ENCODE measurements around the gene KRTAP5-11. TPM values are rescaled to one million over a fixed set of nuclear protein-coding genes. Genes with fewer than 3 reads are reported as not detected.
"Not testable (repeated sequence)": the region's sequence is repeated elsewhere in the genome, so short reads cannot be mapped to it uniquely, and the experiment has no call there.

KRTAP5-11 gene, protein sequence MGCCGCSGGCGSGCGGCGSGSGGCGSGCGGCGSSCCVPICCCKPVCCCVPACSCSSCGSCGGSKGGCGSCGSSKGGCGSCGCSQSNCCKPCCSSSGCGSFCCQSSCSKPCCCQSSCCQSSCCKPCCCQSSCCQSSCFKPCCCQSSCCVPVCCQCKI
- total RNA-seq = not detected in 2 replicates

DNA sequence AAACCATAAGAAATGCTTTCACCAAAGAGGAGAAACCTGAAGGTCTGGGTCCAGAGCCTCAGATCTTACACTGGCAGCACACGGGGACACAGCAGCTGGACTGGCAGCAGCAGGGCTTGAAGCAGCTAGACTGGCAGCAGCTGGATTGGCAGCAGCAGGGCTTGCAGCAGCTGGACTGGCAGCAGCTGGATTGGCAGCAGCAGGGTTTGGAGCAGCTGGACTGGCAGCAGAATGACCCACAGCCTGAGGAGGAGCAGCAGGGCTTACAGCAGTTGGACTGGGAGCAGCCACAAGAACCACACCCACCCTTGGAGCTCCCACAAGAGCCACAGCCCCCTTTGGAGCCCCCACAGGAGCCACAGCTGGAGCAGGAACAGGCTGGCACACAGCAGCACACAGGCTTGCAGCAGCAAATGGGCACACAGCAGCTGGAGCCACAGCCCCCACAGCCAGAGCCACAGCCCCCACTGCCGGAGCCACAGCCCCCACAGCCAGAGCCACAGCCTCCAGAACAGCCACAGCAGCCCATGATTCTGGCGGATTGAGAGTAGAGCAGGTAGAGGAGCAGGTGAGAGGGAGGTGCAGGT, at the start of gene KRTAP5-11:
TSS of gene KRTAP5-11 (minus strand) at position 567 of the 587 bp plus-strand sequence. CDS start at position 529, 38 bp downstream.
- intact Hi-C loops (cut with micrococcal nuclease) = no loop called here

DNA sequence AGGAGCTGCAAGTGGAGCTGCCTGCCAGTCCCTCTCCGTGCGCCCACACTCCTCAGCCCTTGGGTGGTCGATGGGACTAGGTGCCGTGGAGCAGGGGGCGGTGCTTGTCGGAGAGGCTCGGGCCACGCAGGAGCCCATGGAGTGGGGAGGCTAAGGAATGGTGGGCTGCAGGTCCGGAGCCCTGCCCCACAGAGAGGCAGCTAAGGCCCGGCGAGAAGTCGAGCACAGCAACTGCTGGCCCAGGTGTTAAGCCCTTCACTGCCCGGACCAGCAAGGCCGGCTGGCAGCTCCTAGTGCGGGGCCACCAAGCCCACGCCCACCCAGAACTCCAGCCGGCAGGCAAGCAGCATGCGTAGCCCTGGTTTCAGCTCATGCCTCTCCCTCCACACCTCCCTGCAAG, 48.9 kb upstream of the KRTAP5-11 start:
- intact Hi-C loops (cut with micrococcal nuclease) = not testable (repeated sequence)

DNA sequence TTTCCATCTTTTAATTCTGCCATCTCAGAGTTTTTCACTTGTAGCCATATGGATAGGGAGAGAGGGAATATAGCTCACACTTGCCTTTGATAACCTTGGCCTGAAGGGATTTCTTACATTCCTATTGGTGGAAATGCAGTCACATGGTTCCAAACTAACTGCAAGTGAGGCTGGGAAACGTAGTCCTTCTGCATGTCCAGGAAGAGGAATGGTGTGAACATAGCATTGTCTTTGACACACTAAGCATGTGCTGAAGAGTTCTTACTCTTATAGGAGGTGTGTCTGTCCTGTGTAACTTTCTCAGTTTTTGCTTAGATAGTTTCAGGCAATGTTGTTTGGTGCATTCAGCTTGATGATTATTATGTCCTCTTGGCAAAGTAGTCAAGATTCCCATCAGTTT, 47.4 kb upstream of the KRTAP5-11 start:
- intact Hi-C loops (cut with micrococcal nuclease) = not testable (repeated sequence)

DNA sequence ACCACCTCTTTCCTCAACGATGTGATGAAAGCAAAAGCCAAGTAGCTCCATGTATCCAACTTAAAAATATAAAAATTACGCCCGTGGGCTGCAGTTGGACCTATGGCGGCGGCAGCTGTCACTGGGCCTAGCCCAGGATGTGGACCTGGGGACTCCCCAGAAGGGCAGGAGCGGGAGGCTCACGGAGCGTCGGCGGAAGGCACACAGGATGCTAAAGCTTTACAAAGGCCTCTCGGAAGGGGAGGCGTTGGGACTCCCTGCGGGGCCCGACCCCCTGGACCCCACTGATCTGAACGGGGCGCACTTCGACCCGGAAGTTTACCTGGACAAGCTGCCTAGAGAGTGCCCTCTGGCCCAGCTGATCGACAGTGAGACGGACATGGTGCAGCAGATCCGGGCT, 46.3 kb upstream of the KRTAP5-11 start:
- intact Hi-C loops (cut with micrococcal nuclease) = not testable (repeated sequence)

DNA sequence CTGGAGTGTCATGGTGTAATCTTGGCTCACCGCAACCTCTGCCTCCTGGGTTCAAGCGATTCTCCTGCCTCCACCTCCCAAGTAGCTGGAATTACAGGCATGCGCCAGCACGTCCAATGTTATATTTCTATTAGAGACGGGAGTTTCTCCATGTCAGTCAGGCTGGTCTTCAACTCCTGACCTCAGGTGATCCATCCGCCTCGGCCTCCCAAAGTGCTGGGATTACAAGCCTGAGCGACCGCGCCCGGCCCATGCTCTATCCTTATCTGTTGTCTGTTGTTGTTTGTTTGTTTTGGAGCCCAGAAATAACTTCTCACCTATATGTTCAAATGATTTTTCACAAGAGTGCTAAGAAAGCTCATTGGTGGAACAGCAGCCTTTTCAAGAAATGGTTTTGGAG, 40.6 kb upstream of the KRTAP5-11 start:
- intact Hi-C loops (cut with micrococcal nuclease) = not testable (repeated sequence)

DNA sequence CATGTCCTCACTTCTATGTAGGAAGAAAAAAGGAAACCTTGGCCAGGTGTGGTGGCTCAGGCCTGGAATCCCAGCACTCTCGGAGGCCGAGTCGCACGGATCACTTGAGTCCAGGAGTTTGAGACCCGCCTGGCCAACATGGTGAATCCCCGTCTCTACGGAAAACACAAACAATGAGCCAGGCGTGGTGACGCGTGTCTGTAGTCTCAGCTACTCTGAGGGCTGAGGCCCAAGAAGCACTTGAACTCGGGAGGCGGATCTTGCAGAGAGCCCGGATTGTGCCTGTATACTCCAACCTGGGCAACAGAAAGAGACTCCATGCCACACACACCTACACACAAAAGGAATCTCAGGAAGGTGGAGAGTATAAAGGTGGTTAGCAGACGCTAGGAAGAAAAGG, 39.9 kb upstream of the KRTAP5-11 start:
- intact Hi-C loops (cut with micrococcal nuclease) = not testable (repeated sequence)

DNA sequence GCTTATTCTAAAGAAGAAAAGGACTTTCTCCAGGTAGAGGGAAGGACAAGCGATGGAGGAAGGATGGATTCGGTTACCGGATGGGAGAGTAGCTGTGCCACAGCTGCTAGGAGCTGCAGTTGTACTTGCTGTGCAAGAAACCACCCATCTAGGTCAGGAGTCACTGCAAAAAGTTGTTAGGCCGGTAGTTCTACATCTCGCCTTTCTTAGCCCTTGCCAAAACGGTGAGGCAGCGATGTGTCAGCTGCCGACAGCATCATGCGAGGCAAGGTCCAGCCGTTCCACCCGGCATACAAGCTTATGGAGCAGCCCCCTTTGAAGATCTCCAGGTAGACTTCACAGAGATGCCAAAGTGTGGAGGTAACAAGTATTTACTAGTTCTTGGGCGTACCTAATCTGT, 32.3 kb upstream of the KRTAP5-11 start:
- intact Hi-C loops (cut with micrococcal nuclease) = not testable (repeated sequence)

DNA sequence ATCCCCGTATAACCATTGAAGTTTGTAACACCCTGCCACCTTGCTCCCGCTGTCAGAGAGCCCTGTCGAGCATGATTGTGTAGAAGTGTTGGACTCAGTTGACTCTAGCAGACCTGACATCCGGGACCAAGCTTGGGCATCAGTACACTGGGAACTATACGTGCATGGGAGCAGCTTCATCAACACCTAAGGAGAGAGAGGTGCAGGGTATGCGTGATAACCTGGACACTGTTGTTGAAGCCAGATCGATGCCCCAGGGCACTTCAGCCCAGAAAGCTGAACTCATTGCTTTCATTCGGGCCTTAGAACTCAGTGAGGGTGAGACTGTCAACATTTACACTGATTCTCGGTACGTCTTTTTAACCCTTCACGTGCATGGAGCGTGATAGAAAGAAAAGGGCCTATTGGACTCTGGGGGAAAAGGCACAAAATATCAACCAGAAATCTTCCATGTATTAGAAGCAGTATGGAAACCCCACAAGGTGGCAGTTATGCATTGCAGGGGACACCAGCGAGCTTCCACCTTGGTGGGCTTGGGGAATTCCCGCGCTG, 31.8 kb upstream of the KRTAP5-11 start:
- intact Hi-C loops (cut with micrococcal nuclease) = not testable (repeated sequence)

DNA sequence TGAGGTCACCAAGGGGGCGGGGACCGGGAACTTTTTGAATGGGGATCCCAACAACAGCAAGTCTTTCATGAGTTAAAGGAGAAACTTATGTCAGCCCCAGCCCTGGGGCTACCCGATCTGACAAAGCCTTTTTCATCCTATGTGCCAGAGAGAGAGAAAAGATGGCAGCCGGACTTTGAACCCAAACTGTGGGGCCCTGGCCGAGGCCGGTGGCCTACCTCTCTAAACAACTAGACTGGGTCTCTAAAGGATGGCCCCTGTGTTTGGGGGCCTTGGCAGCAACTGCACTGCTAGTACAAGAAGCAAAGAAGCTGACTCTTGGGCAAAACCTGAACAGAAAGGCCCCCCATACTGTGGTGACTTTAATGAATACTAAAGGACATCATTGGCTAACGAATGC, 31.3 kb upstream of the KRTAP5-11 start:
- intact Hi-C loops (cut with micrococcal nuclease) = not testable (repeated sequence)

DNA sequence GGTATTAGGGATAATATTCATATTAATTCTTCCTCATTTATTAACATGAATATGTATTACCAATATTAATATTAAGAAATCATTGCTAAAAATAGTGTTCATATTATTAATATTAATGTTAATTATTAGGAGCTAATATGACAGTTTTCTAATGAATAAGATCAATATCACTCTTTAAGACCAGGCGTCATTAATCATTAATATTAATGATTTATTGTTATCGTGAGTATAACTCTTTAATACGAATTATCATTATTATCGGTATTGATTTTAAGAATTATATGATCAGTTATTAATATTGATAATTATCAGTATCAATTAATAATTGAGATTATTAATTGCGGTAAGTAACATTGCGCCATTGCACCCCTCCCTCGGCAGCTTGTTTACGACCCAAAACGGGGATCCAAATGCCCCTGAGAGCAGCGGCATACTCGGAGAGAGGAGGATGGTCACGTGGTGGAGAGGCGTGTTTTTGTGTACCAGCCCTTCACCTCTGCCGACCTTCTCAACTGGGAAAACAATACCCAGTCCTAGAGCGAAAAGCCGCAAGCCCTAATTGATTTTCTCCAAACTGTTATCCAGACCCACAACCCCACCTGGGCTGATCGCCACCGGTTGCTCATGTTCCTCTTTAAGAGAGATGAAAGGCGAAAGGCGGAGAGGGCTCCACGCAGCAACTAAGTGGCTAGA, 28.7 kb upstream of the KRTAP5-11 start:
- intact Hi-C loops (cut with micrococcal nuclease) = not testable (repeated sequence)

DNA sequence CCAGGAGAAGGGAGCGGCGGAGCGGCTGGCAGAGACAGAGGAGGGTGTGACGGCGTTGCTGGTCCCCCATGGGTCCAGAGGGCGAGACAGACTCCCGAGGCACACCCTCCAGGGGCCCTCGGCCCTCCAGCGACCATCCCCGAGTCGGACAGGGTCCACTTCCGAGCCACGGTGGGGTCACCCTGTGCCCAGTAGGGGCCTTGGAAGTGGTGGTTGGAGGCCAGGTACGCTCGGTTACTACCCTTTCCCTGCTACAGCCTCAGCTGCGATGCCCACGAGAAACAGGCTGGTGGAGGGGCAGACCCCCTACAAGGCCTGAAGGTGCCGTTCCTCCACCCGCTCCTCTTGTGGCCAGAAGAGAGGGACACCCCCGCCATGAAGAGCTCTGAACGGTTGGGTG, 25.6 kb upstream of the KRTAP5-11 start:
- intact Hi-C loops (cut with micrococcal nuclease) = not testable (repeated sequence)

DNA sequence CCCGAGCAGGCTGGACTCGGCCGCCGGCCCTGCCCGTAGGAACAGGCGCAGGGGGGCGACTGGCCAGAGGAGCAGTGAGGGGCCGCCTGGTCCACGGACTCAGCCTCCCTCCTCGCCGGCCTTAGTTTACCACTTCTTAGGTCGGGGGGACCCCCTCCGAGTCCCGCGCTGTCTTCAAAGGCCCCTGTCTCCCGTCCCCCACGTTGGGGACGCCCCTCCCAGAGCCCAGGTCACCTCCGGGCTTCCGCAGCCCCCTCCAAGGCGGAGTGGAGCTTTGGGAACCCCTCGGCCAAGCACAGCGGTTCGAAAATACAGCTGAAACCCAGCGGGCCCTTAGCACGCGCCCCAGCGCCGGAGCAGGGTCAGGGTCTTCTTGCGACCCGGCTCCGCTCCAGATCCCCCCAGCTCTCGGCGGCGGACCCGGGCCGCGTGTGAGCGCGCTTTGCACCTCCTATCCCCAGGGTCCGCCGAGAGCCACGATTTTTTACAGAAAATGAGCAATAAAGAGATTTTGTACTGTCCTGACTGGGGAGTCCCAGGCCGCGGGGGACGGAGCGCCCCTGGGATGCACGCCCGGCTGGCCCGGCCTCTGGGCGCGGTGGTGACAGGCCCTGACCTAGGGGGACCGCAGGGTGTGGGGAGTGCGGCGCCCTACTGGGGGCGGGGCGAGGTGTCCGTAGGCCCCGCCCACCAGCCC, 25.0 kb upstream of the KRTAP5-11 start:
- intact Hi-C loops (cut with micrococcal nuclease) = not testable (repeated sequence)

DNA sequence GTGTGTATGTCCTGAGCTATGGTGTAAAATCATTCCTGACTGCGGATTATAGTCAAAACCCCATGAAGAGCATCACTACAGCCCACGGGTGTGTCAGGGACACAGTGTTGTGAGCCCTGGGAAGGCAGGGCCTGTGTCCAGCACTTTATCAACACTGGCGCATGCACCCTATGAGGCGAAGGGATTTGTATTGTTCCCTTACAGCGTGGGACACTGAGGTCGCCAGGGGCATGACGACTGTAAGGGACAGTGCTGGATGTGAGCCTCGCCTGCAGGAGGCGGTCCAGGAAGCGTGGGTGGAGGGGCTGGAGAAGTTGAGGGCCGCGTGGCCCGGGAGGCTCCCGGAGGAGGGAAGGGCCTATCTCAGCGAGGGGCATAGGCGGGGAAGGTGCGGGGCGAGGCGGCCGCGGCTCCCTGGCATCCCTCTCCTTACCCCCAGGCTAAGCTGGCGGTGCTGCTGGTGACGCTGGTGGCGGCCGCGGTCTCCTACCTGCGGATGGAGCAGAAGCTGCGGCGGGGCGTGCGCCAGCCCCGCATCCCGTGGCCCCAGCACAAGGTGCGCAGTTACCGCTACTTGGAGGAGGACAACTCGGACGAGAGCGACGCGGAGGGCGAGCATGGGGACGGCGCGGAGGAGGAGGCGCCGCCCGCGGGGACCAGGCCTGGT, 24.3 kb upstream of the KRTAP5-11 start:
- intact Hi-C loops (cut with micrococcal nuclease) = not testable (repeated sequence)

DNA sequence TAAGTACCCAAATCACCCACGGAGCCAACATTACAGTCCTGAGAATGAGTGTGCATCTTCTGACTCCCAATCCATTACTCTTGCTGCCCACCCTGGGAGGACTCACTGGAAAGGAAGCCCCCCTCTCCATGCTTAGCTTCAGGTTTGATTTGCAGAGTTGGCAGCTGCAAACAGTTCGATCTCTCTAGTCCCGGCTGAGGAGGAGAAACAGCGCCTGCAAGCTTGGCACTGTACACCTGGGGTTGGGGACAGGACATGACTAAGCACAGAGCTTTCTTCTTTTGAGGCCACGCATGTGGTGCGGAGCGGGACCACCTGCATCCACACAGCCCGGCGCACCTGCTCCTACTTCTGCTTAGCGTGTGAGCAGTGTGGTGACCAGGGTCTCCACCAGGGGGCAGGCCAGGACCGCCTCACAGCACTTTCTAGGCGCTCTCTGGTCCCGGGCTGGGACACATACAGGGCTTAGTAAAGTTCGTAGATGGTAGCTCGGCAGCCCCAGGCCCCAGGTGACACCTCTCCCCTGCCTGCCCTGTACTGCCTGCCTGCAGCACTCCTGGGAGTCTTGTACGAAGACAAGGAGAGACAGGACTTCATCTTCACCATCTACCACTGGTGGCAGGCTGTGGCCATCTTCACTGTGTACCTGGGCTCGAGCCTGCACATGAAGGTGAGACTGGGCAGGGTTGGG, 22.3 kb upstream of the KRTAP5-11 start:
- intact Hi-C loops (cut with micrococcal nuclease) = not testable (repeated sequence)

DNA sequence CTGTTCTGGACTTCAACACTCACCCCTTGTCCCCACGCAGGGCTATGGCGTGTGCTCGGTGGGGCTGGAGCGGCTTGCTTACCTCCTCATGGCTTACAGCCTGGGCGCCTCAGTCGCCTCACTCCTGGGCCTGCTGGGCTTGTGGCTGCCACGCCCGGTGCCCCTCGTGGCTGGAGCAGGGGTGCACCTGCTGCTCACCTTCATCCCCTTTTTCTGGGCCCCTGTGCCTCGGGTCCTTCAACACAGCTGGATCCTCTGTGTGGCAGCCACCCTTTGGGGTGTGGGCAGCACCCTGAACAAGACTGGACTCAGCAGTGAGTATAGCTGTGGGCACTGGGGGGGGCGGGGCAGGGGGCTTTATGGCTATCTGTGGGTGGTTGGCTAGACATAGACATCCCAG, 20.5 kb upstream of the KRTAP5-11 start:
- intact Hi-C loops (cut with micrococcal nuclease) = not testable (repeated sequence)

DNA sequence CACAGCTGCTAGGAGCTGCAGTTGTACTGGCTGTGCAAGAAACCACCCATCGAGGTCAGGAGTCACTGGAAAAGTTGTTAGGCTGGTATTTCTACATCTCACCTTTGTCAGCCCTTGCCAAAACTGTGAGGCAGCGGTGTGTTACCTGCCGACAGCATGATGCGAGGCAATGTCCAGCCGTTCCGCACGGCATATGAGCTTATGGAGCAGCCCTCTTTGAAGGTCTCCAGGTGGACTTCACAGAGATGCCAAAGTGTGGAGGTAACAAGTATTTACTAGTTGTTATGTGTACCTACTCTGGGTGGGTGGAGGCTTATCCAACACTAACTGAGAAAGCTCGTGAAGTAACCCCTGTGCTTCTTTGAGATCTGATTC, 6.9 kb upstream of the KRTAP5-11 start:
- intact Hi-C loops (cut with micrococcal nuclease) = not testable (repeated sequence)

DNA sequence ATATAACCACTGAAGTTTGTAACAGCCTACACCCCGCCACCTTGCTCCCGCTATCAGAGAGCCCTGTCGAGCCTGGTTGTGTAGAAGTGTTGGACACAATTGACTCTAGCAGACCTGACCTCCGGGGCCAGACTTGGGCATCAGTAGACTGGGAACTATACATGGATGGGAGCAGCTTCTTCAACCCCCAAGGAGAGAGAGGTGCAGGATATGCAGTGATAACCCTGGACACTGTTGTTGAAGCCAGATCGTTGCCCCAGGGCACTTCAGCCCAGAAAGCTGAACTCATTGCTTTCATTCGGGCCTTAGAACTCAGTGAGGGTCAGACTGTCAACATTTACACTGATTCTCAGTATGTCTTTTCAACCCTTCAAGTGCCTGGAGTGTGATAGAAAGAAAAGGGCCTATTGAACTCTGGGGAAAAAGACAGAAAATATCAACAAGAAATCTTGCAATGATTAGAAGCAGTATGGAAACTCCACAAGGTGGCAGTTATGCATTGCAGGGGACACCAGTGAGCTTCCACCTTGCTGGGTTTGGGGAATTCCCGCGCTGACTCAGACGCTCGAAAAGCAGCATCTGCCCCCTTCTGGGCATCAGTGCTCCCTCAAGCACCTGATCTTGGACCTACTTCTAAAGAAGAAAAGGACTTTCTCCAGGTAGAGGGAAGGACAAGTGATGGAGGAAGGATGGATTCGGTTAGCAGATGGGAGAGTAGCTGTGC, 6.3 kb upstream of the KRTAP5-11 start:
- intact Hi-C loops (cut with micrococcal nuclease) = not testable (repeated sequence)

DNA sequence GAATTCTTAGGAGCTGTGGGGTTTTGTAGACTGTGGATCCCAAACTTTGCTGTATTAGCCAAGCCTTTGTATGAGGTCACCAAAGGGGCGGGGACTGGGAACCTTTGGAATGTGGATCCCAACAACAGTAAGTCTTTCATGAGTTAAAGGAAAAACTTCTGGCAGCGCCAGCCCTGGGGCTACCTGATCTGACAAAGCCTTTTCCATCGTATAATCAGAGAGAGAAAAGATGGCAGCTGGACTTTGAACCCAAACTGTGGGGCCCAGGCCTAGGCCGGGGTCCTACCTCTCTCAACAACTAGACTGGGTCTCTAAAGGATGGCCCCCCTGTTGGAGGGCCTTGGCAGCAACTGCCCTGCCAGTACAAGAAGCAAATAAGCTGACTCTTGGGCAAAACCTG, 5.6 kb upstream of the KRTAP5-11 start:
- intact Hi-C loops (cut with micrococcal nuclease) = not testable (repeated sequence)

DNA sequence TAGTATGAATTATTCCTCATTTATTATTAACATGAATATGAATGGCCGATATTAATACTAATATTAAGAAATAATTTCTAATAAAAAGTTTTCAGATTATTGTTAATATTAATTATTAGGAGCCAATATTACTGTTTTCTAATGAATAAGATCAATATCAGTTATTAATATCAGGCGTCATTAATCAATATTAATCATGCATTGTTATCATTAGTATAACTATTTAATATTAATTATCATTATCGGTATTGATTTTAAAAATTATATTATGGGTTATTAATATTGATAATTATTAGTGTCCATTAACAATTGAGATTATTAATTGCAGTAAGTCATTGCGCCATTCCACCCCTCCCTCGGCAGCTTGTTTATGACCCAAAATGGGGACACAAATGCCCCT, 3.0 kb upstream of the KRTAP5-11 start:
- intact Hi-C loops (cut with micrococcal nuclease) = not testable (repeated sequence)

DNA sequence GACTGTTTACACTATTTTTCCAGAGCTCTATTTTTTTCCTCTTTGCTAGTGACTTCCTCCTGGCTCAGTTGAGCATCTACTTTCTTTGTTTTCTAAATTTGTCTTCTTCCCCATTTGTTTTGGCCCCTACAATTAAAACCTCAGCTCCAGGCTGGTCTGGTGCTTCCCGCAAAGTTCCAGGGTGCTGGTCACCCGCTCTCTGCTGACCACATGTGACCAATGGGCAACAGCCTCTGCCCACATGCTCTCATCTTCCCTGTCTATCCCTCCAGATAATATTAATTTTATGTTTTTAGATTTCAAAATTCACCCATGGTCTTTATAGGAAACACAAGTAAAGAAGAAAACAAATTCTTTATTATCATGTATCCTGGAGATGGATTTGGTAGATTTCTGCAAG, 294 bp upstream of the KRTAP5-11 start:
- intact Hi-C loops (cut with micrococcal nuclease) = not testable (repeated sequence)

Measured in T-helper 2 cell treated with Interferon-gamma antibody and Interleukin-4, amounts not matched to agents 100 ng/mL and 5 ng/mL, for 36 hours (primary cell).